Lung (tissue), 12 donors: ENCODE results near the gene RABGGTA. TPM values are rescaled to one million over a fixed set of nuclear protein-coding genes. Genes with fewer than 3 reads are reported as not detected.
"Not testable (repeated sequence)": the region's sequence is repeated elsewhere in the genome, so short reads cannot be mapped to it uniquely, and the experiment has no call there.

Experiments
- ATAC-seq: fragments of 200-7000 bp; cut with Tn5 transposase; one replicate; pipeline ENCODE4 v1.9.1; 2020; ENCODE audit warnings: moderate number of reproducible peaks; ENCODE audit not compliant: insufficient read depth, low FRiP score
- DNase-seq, 3 donors: peaks; one replicate each; pipeline ENCODE4 v3.0.0-alpha.2; 2013 to 2017
- H3K27ac ChIP-seq, 2 donors: one replicate each; pipeline ENCODE4 v1.5.1; 2013; ENCODE audit warnings: mild to moderate bottlenecking in 2 of 2, moderate library complexity in 2 of 2, control low read depth in 1 of 2, inconsistent platforms in 1 of 2, low read depth in 1 of 2, low read length in 1 of 2
- H3K27me3 ChIP-seq, 3 donors: one replicate each; pipeline ENCODE4 v1.5.1; 2013; ENCODE audit warnings: low read length in 2 of 3; ENCODE audit not compliant: control insufficient read depth in 3 of 3, insufficient read depth in 3 of 3
- H3K36me3 ChIP-seq, 4 donors: one replicate each; pipeline ENCODE4 v1.5.1; 2013; ENCODE audit warnings: low read length in 4 of 4, mild to moderate bottlenecking in 1 of 4, moderate library complexity in 1 of 4; ENCODE audit not compliant: control insufficient read depth in 4 of 4, insufficient read depth in 4 of 4
- H3K4me1 ChIP-seq, 5 donors: one replicate each; pipeline ENCODE4 v1.5.1; 2013; ENCODE audit warnings: low read length in 5 of 5, mild to moderate bottlenecking in 2 of 5, moderate library complexity in 1 of 5; ENCODE audit not compliant: control insufficient read depth in 5 of 5, insufficient read depth in 5 of 5
- H3K4me3 ChIP-seq: one replicate; pipeline ENCODE4 v1.5.1; 2013; ENCODE audit warnings: mild to moderate bottlenecking, control low read depth, moderate library complexity
- H3K9ac ChIP-seq, 2 donors: one replicate each; pipeline ENCODE4 v1.5.1; 2013; ENCODE audit warnings: low read length in 2 of 2, control low read depth in 1 of 2; ENCODE audit not compliant: insufficient read depth in 1 of 2
- H3K9me3 ChIP-seq, 4 donors: one replicate each; pipeline ENCODE4 v1.5.1; 2013; ENCODE audit warnings: low read length in 3 of 4, mild to moderate bottlenecking in 1 of 4, moderate library complexity in 1 of 4; ENCODE audit not compliant: control insufficient read depth in 4 of 4, insufficient read depth in 3 of 4
- CTCF ChIP-seq: IDR thresholded peaks from 2 replicates; pipeline ENCODE4 v1.5.1; 2012; ENCODE audit warnings: mild to moderate bottlenecking; ENCODE audit errors: control extremely low read depth, extremely low read depth
- WGBS, 2 donors: extraction: QIAGEN DNeasy Blood & Tissue Kit; methylation state at CpG; one replicate each; pipeline ENCODE4 v1.1.7; 2013; 5-methylcytosine and 5-hydroxymethylcytosine counted together
- polyA plus RNA-seq, 2 donors: library from polyadenylated mRNA; stranded (reverse); fragments of 200-250 nt; gene quantifications; one replicate each; pipeline ENCODE4 v1.2.1, GENCODE V29; 2013
- total RNA-seq, 2 donors: library from RNA; depleted of rRNA in 1 of 2; stranded (reverse); fragments of >200 nt in 1 of 2; gene quantifications; one replicate each; pipeline ENCODE4 v1.2.1, GENCODE V29; 2014 to 2021
- donor health status: control.
- donor health status: control.
- donor health status: Bipolar disorder and iron deficiency.
- donor health status: healthy.
- donor health status: DM: yes; HTN: yes; CAD: no.

The RABGGTA gene
- total and polyA plus RNA-seq, 4 donors, result 19.7 to 55.8 (median 42.9) TPM

- no peak overlapping the region for H3K27ac ChIP-seq
- peaks cover 0 to 2% (median 0%) of the 10 kb centered on the region in 4 donors for H3K36me3 ChIP-seq
- TF ChIP-seq CTCF, result no peak
- H3K4me3 ChIP-seq, result no peak overlapping the region
- DNase-seq (no peak), ATAC-seq (no peak)
- H3K4me1 ChIP-seq, result peaks cover 0 to 7% (median 2%) of the 10 kb centered on the region in 5 donors
- 93 to 94% methylated on average over 3 of the region's 3 CpGs for WGBS, 2 donors
- no peak overlapping the region for H3K9ac ChIP-seq
- H3K27me3 ChIP-seq, result no peaks in the 10 kb centered on the region
- no peaks in the 10 kb centered on the region for H3K9me3 ChIP-seq
Observed at GRCh38 chr14:24246765-24247212, 24.6 kb downstream of the RABGGTA start.

GRCh38 chr14:24245350-24245749 is 26.0 kb downstream of the RABGGTA start:
- ATAC-seq, DNase-seq, H3K4me3 ChIP-seq, H3K27me3 ChIP-seq, H3K9me3 ChIP-seq, H3K9ac ChIP-seq, H3K27ac ChIP-seq: not testable (repeated sequence)
- 96 to 97% methylated on average over 11 of the region's 11 CpGs for WGBS, 2 donors
- Histone ChIP-seq H3K4me1 (peaks cover 4 to 14% (median 9%) of the 10 kb centered on the region in 5 donors), H3K36me3 (peaks cover 0 to 14% (median 7%) of the 10 kb centered on the region in 4 donors)

- DNase-seq (no peak), ATAC-seq (no peak)
- WGBS, 2 donors, result 31 to 41% methylated on average over 10 of the region's 10 CpGs
- no peaks in the 10 kb centered on the region for H3K9me3 ChIP-seq
- peaks cover 5 to 32% (median 20%) of the 10 kb centered on the region in 4 donors for H3K36me3 ChIP-seq
- H3K27me3 ChIP-seq, result no peaks in the 10 kb centered on the region
- peaks cover 9 to 19% (median 11%) of the 10 kb centered on the region in 5 donors for H3K4me1 ChIP-seq
- peak overlapping the region; percentile 92 to 96 for H3K27ac ChIP-seq
- no peak overlapping the region for H3K4me3 ChIP-seq
- H3K9ac ChIP-seq, result peak overlapping the region; percentile 50 to 65
- TF ChIP-seq CTCF, result no peak
Observed at GRCh38 chr14:24243336-24243836, 28.0 kb downstream of the RABGGTA start.

GRCh38 chr14:24241829-24242443 is 29.5 kb downstream of the RABGGTA start:
- Histone ChIP-seq H3K4me3 (peak overlapping the region; percentile 78), H3K36me3 (peaks cover 5 to 41% (median 27%) of the 10 kb centered on the region in 4 donors), H3K4me1 (peaks cover 9 to 19% (median 11%) of the 10 kb centered on the region in 5 donors), H3K27ac (peak overlapping the region; percentile 92 to 96), H3K9me3 (no peaks in the 10 kb centered on the region), H3K9ac (peak overlapping the region; percentile 69 to 97), H3K27me3 (no peaks in the 10 kb centered on the region)
- DNase-seq (peak; percentile 94 to 96 (median 95)), ATAC-seq (peak; percentile 93)
- peak; percentile 29 for TF ChIP-seq CTCF
- WGBS, 2 donors, result 2 to 4% methylated on average over 39 of the region's 39 CpGs
